Gastrocnemius medialis (tissue), 4 donors: ENCODE data around the gene CLIP2. TPM values are rescaled to one million over a fixed set of nuclear protein-coding genes. Genes with fewer than 3 reads are reported as not detected.

ENCODE experiments used
- ATAC-seq, 2 donors: fragments of 150-250 bp; one replicate each; pipeline ENCODE4 v1.9.1; 2016
- DNase-seq, 2 donors: peaks; one replicate each; pipeline ENCODE4 v3.0.0-alpha.2; 2019
- H3K27ac ChIP-seq, 4 donors: fragments of 200-600 bp; sonication (generic); 1 replicate in 1 of 4; 2 replicates in 3 of 4; pipeline ENCODE4 v1.5.1; 2016 to 2018; ENCODE audit warnings: mild to moderate bottlenecking in 2 of 4, moderate library complexity in 1 of 4
- H3K27me3 ChIP-seq, 3 donors: fragments of 200-600 bp; sonication (generic) in 2 of 3; 1 replicate in 1 of 3; 2 replicates in 2 of 3; pipeline versions ENCODE4 v1.5.1 to v1.6.0; 2016 to 2019; ENCODE audit warnings: mild to moderate bottlenecking in 1 of 3, moderate library complexity in 1 of 3
- H3K36me3 ChIP-seq, 2 donors: fragments of 200-600 bp; sonication (generic) in 1 of 2; one replicate each; pipeline ENCODE4 v1.5.1; 2017 to 2018
- H3K4me1 ChIP-seq, 2 donors: fragments of 200-600 bp; sonication (generic) in 1 of 2; one replicate each; pipeline ENCODE4 v1.5.1; 2016 to 2017; ENCODE audit warnings: mild to moderate bottlenecking in 2 of 2
- H3K4me3 ChIP-seq, 4 donors: fragments of 200-600 bp; sonication (generic) in 3 of 4; 1 replicate in 1 of 4; 2 replicates in 3 of 4; pipeline ENCODE4 v1.5.1; 2016 to 2019; ENCODE audit warnings: mild to moderate bottlenecking in 2 of 4
- H3K9me3 ChIP-seq, 3 donors: fragments of 200-600 bp; sonication (generic) in 2 of 3; 1 replicate in 1 of 3; 2 replicates in 2 of 3; pipeline ENCODE4 v1.5.1; 2016 to 2019
- CTCF ChIP-seq, 5 experiments: fragments of 450-650 bp in 3 of 5; fragments of 200-600 bp in 2 of 5; sonication (generic) in 2 of 5; IDR thresholded peaks in 4 of 5; conservative IDR thresholded peaks in 1 of 5; 1 replicate in 4 of 5; 2 replicates in 1 of 5; pipeline ENCODE4 v1.5.1; 2016 to 2019; ENCODE audit warnings: antibody characterized with exemption in 5 of 5, mild to moderate bottlenecking in 3 of 5, moderate library complexity in 3 of 5
- POLR2A ChIP-seq, 2 donors: fragments of 450-650 bp; IDR thresholded peaks; one replicate each; pipeline ENCODE4 v1.6.1; 2017; ENCODE audit warnings: antibody characterized with exemption in 2 of 2, mild to moderate bottlenecking in 2 of 2, moderate library complexity in 2 of 2
- in situ Hi-C, 4 donors: fragments of 200-750 bp; cut with MboI; loops; one replicate each; pipeline versions ENCODE4 v1.15.0 to v1.8.0; 2017; ENCODE audit warnings: low sequenced_read_pairs in 4 of 4
- intact Hi-C: fragments of 100-400 bp; cut with DNase I; formaldehyde crosslinking; loops from one replicate; pipeline ENCODE4 v1.15.1; 2023; ENCODE audit warnings: low total_unique reads
- total RNA-seq, 4 donors: library from RNA; depleted of rRNA; stranded (reverse); fragments of >200 nt; gene quantifications; one replicate each; pipeline versions ENCODE4 v1.1.0 to v1.2.3, GENCODE V29; 2016

The CLIP2 gene
- total RNA-seq, 4 donors from 2014 or later = 2.0 to 10.0 (median 4.2) TPM

GRCh38 chr7:74324531-74325209 lies 35.5 kb downstream of the CLIP2 start:
- Histone ChIP-seq H3K27me3 (no peaks in the 10 kb centered on the region), H3K27ac (no peak overlapping the region), H3K36me3 (no peaks in the 10 kb centered on the region), H3K9me3 (no peaks in the 10 kb centered on the region), H3K4me1 (no peaks in the 10 kb centered on the region), H3K4me3 (no peak overlapping the region)
- intact Hi-C loops (no loop called here), in situ Hi-C loops (no loop called here)
- DNase-seq (no peak), ATAC-seq (no peak)
- TF ChIP-seq POLR2A (IDR thresholded peaks at IDR 0.05) (no peak), CTCF (IDR thresholded peaks at IDR 0.05 in 4 of 5, conservative IDR thresholded peaks at IDR 0.05 in 1 of 5) (no peak)

- no peaks in the 10 kb centered on the region for H3K4me1 ChIP-seq
- intact Hi-C loops (no loop called here), in situ Hi-C loops (no loop called here)
- no peaks in the 10 kb centered on the region for H3K9me3 ChIP-seq
- H3K4me3 ChIP-seq = no peak overlapping the region
- no peaks in the 10 kb centered on the region for H3K27me3 ChIP-seq
- no peak for ATAC-seq
- TF ChIP-seq CTCF (IDR thresholded peaks at IDR 0.05 in 4 of 5, conservative IDR thresholded peaks at IDR 0.05 in 1 of 5) = no peak
- no peak for TF ChIP-seq POLR2A (IDR thresholded peaks at IDR 0.05)
- H3K27ac ChIP-seq = no peak overlapping the region
- peaks cover 0 to 3% of the 10 kb centered on the region in 2 donors for H3K36me3 ChIP-seq
- DNase-seq = no peak
Observed at GRCh38 chr7:74325210-74325565, 36.0 kb downstream of the CLIP2 start.

GRCh38 chr7:74329225-74329624 lies 40.0 kb downstream of the CLIP2 start:
- no peak overlapping the region for H3K4me3 ChIP-seq
- no peak for TF ChIP-seq POLR2A (IDR thresholded peaks at IDR 0.05)
- no peak for TF ChIP-seq CTCF (IDR thresholded peaks at IDR 0.05 in 4 of 5, conservative IDR thresholded peaks at IDR 0.05 in 1 of 5)
- in situ Hi-C loops (no loop called here), intact Hi-C loops (no loop called here)
- H3K9me3 ChIP-seq = no peaks in the 10 kb centered on the region
- peaks cover 0 to 3% of the 10 kb centered on the region in 2 donors for H3K36me3 ChIP-seq
- ATAC-seq = no peak
- no peak for DNase-seq
- H3K4me1 ChIP-seq = no peaks in the 10 kb centered on the region
- H3K27ac ChIP-seq = no peak overlapping the region
- no peaks in the 10 kb centered on the region for H3K27me3 ChIP-seq

- no peaks in the 10 kb centered on the region for H3K27me3 ChIP-seq
- no peak overlapping the region for H3K27ac ChIP-seq
- peaks cover 0 to 3% of the 10 kb centered on the region in 2 donors for H3K36me3 ChIP-seq
- DNase-seq (no peak), ATAC-seq (no peak)
- TF ChIP-seq POLR2A (IDR thresholded peaks at IDR 0.05) (no peak), CTCF (IDR thresholded peaks at IDR 0.05 in 4 of 5, conservative IDR thresholded peaks at IDR 0.05 in 1 of 5) (no peak)
- intact Hi-C loops (no loop called here), in situ Hi-C loops (no loop called here)
- H3K4me1 ChIP-seq = no peaks in the 10 kb centered on the region
- no peaks in the 10 kb centered on the region for H3K9me3 ChIP-seq
- no peak overlapping the region for H3K4me3 ChIP-seq
Observed at GRCh38 chr7:74332373-74333176, 43.4 kb downstream of the CLIP2 start.
